Heart left ventricle (tissue), 13 donors: ENCODE data around the gene PKNOX2.
A peak's percentile ranks its signal among the peaks of the same experiment; 100 is the strongest.

Experiments
- POLR2A ChIP-seq, 2 donors: fragments of 450-650 bp; IDR thresholded peaks; one replicate each; pipeline ENCODE4 v1.6.1; 2017; ENCODE audit warnings: antibody characterized with exemption in 2 of 2, mild to moderate bottlenecking in 2 of 2, moderate library complexity in 2 of 2
- TF ChIP-seq, protein P1 (sequence below), 12 donors: fragments of 200-600 bp; sonication (generic) in 4 of 12; IDR thresholded peaks; one replicate each; pipeline versions ENCODE4 v1.5.0 to v1.8.0; 2018 to 2022; ENCODE audit warnings: antibody characterized with exemption in 12 of 12, mild to moderate bottlenecking in 5 of 12
- donor health status: ischemic (EF 13 %, LVEDD 7.1; RV severe dilation, severe dysfunction).
- donor health status: DM: no; HTN: yes; CAD: no.
- donor health status: DM: no; HTN: no; CAD: no.
- donor health status: ischemic (EF 25% LVEDD 6.9; RV normal size, moderate dysfunction).
- donor health status: ischemic (EF 25% LVEDD 5.7; RV mildly dilated, moderate dysfunction).
- donor health status: ischemic (EF 35%, LVEDD 5.7; RV mildly dilated, moderate dysfunction).
- donor health status: nonischemic (EF 11% LVEDD 7.7; RV severe dilation, severe dysfunction).
- donor health status: DM: yes; HTN: yes; CAD: no.
- donor health status: PGD.
- donor health status: ischemic (EF 29% LVEDD 5.4; RV normal size, mild dysfunction).
- donor health status: nonischemic (EF 23%, LVEDD 6.1; RV moderate dilation, normal function).

DNA sequence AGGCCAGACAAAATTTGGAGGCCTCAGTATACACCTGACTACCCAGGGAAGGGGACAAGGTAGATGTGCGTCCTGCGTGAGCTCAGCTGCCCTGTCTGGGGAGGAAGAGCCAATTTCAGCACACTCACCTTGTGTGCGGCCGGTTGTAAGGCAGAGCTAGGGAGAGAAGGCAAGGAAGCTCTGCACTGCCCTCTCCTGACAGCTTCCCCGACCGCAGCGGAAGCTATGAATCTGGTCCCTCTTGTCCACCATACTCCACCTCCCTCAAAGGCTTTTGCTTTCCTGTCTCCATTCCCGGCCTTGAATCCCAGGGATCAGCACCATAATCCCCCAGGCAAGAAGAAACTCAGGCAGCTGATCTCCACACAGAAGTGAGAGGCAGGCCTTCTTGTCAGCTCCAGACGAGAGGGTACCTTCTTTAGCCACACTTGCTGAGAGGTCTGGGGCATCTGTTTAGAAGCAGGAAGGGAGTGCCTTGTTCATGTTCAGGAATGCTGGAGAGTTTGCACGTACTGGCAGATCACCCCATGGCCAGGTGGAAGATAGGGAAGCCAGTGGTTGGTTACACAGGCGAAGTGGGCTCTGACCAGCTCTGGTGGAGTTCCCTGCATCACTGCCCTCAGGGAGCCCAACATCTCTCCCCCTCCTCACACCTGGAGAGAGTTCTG, 269.0 kb downstream of the PKNOX2 start:
- TF ChIP-seq, protein P1, sequence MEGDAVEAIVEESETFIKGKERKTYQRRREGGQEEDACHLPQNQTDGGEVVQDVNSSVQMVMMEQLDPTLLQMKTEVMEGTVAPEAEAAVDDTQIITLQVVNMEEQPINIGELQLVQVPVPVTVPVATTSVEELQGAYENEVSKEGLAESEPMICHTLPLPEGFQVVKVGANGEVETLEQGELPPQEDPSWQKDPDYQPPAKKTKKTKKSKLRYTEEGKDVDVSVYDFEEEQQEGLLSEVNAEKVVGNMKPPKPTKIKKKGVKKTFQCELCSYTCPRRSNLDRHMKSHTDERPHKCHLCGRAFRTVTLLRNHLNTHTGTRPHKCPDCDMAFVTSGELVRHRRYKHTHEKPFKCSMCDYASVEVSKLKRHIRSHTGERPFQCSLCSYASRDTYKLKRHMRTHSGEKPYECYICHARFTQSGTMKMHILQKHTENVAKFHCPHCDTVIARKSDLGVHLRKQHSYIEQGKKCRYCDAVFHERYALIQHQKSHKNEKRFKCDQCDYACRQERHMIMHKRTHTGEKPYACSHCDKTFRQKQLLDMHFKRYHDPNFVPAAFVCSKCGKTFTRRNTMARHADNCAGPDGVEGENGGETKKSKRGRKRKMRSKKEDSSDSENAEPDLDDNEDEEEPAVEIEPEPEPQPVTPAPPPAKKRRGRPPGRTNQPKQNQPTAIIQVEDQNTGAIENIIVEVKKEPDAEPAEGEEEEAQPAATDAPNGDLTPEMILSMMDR (IDR thresholded peaks at IDR 0.05) = peak; percentile 30 to 70 (median 50)
- TF ChIP-seq POLR2A (IDR thresholded peaks at IDR 0.05) = no peak
